Kidney capillary endothelial cell (primary cell): ENCODE results near the gene SQOR.
"Not testable (repeated sequence)": the region's sequence is repeated elsewhere in the genome, so short reads cannot be mapped to it uniquely, and the experiment has no call there.

Experiments used
- DNase-seq: peaks from one replicate; pipeline ENCODE4 v3.0.0-alpha.2; 2018; ENCODE audit warnings: low spot score

Gene SQOR

GRCh38 chr15:45631776-45632175 is 3.1 kb upstream of the SQOR start:
- DNase-seq: no peak

DNA sequence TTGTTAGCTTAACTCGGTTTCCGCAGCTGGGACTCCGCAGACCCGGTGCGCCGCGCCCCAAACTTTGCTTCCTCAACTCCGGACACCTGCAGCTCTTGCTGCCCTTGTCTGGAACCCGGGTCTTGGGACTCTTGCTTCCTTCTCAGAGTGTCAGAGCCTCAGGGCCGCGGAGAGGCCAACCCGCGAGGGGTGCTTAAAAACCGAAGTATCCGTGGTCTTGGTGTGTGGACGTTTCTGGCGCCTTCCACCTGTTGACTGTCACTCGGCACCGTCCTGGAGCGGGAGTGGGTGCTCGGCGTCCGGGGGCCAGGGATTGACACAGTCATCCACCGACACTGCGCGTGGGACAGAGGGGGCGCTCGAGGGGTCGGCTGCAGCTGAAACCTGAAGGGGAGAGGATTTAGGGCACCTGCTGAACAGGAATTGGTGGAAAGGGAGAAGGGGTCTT is 386 bp downstream of the SQOR start:
- DNase-seq: no peak

DNA sequence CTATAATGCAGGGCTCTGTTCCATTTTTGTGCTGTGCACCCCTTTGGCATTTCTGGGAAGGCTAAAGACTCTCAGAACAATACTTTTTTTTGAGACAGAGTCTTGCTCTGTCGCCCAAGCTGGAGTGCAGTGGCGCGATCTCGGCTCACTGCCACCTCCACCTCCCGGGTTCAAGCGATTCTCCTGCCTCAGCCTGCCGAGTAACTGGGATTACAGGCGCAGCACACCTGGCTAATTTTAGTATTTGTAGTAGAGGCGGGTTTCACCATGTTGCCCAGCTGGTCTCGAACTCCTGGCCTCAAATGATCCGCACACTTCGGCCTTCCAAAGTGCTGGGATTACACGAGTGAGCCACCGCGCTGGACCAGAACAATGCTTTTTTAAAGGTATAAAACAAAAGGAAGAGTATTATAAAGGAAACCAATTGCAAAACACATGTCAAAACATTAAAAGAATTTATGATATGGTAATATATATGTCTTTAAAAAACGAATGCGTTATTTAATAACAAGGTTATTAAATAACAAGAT is 999 bp downstream of the SQOR start:
- no peak for DNase-seq

- DNase-seq: no peak
These were observed 2.3 kb downstream of the SQOR start for GRCh38 chr15:45637141-45637540.

DNA sequence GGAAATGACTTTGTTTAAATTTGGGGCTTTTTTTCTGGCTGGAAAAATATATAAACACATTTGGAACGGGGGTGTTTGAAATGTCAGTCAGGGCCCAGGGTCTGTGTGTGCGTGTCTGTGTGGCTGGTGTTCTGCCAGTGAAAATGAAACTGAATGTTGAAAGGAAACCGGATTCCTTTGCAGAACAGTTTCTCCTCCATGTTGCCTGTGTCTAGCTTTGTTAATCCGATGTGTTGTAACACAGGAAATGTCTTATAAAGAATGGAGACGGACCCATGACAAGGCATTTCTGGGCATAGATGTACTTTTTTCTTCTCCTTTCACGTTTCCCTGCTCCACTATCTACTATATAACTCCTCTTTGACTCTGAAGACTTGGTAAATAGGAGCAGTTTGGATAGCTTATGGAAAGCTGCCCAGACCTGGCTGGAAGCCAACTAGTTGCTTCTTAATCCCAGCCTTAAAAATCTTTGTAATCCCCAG is 2.8 kb downstream of the SQOR start:
- peak; percentile 63 for DNase-seq

DNA sequence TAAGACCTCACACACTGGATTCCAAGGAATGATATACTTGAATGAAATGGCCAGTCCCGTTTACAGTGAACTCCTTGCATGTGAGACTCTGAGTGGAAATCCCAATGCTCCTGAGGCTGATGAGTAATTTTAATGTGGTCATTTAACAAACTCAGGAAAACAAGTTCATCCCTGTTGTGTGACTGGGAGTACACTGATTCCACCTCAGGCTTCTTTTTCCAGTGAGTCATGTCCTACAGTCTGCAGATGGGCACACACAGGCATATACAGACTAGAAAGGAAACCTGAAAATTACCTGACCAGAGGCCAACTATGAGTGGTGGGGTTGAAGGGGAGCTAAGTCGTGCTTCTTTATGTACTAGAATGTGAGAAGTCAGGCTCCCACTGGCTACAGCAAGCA is 5.8 kb downstream of the SQOR start:
- peak; percentile 85 for DNase-seq

- DNase-seq: peak; percentile 42
These were observed 6.5 kb downstream of the SQOR start for GRCh38 chr15:45641374-45641781.

DNA sequence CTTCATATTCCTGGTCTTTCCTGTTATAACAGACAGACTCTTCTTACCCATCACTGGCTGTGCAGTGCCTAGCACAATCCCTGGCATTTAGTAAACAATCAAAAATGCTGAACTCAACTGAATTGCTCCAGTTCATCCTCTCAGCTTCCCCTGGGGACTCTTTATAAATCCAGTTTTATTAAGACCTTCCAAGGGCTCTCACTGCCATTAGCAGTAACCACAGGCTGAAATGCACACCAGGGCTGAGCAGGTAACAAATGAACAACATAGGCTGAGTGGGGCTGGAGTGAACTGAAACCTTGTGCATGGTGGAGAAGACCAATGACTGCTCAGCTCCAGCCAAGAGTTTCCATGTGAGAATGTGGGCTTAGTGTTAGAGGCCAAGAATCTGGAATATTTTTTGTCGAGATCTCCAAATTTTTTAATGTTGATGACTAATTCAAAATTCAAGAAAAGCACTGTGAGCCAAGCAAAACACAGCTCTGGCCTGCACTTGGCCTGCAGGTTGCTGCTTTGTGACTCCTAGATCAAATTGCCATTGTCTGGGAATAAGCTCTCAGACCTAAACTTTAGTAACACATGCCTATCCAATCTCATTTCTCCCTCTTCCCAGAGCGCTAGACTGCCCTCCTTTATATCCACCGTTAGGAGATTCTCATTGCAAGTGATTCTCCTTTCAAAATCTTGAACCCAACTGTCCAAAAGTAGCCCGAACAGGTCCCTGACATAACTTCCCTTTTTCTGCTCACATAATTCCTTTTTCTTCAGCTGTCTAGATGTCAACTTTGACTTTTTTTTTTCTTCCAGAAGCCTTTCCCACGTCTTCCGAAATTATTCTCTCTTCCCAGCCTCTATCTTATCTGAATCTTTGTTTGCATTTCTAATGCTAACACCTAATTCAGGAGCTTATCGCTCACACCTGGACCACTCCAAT is 7.4 kb downstream of the SQOR start:
- no peak for DNase-seq

- no peak for DNase-seq
These were observed 9.6 kb downstream of the SQOR start for GRCh38 chr15:45644437-45644836.

- no peak for DNase-seq
These were observed 10.5 kb downstream of the SQOR start for GRCh38 chr15:45645026-45645980.

DNA sequence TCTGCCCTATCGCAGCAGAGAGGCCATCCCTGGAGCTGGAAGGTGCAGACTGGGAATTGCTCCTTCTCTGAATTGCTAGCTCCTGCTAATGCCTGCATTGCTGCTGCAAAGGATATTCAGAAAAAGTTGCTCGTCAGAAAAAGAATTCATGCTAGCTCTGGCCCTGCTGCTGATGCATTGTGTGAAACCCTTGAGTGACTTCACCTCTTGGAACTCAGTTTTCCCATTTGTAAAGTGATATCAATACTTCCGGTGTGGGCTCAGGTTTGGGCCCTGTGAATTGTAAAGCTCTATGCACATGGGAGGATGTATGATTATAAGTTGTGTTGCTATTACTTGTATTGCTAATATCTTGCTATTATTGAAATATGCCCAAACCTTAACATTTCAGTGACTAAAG is 11.4 kb downstream of the SQOR start:
- no peak for DNase-seq

GRCh38 chr15:45647828-45648227 is 13.0 kb downstream of the SQOR start:
- no peak for DNase-seq

GRCh38 chr15:45648521-45649200 is 13.8 kb downstream of the SQOR start:
- DNase-seq: no peak

DNA sequence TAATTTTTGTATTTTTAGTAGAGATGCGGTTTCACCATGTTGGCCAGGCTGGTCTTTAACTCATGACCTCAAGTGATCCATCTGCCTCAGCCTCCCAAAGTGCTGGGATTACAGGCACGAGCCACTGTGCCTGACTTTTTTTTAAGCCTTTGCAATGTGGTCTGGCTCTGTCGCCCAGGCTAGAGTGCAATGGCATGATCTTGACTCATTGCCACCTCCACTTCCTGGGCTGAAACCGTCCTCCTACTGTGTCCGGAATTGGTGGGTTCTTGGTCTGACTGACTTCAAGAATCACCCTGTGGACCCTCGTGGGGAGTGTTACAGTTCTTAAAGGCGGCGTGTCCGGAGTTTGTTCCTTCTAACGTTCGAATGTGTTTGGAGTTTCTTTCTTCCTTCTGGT is 15.2 kb downstream of the SQOR start:
- DNase-seq: not testable (repeated sequence)

- DNase-seq: no peak
These were observed 16.2 kb downstream of the SQOR start for GRCh38 chr15:45650889-45651525.

DNA sequence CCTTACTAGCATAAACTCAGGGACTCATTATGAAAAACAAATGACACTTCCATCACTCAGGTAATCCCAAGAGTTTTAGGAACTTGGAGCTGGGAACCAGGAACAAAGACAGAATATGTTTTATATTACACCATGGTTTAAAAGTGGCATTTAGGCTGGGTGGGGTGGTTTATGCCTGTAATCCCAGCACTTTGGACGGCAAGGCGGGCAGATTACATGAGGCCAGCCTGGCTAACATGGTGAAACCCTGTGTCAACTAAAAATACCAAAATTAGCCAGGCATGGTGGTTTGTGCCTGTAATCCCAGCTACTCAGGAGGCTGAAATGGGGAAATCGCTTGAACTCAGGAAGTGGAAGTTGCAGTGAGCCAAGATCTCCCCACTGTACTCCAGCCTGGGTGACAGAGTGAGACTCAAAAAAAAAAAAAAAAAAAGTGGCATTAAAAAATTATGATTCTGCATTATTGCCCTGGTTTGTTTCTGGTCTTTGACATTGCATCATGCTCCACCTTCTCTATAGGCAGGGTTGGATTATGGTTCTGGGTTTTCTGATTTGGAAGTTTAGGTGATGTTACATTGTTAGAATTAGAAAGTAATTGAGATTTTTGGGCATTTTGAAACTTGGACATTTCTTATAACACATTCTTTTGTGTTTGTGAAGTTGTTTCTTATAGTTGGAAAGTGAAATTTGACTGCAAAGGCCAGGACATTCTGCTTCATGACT is 19.0 kb downstream of the SQOR start:
- DNase-seq: no peak

DNA sequence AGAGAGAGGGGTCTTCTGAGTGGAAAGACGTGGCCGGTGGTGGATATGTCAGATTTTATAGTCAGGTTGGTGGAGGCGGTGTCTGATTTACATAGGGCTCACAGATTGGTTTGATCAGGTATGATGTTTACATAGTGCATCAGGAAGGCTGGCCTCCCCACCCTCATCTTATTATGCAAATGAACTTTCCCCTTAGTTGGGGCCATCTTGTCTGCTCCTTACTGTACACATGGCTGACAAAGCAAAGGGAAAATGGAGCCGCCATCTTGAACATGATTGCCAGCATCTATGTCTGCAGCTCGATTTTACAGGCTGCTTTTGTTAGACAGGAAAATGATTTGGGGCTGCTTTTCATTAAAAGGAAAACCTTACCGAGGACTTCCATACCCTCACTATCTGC is 19.9 kb downstream of the SQOR start:
- DNase-seq: no peak

DNA sequence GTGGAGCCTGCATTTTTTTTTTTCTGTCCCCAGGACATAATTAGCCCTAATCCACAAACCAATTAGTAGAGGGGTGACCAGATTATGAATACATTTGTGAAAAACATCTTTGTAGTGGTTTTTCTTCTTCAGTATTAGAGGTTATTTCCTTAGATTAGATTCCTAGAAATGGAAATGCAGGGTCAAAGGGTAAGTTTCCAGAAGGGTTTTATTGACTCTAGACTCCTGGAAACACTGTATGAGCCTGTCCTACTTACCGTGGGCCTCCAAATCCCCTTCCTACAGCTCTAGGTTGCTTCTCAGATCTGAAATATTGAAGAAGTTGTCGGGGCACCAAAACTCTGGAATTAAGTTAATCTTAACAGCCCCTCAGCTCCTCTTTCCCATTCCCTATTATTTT is 22.4 kb downstream of the SQOR start:
- no peak for DNase-seq

GRCh38 chr15:45657764-45658545 is 23.1 kb downstream of the SQOR start:
- DNase-seq: no peak
